NB4 (cell line): ENCODE data around the gene CLMP.

Source experiments
- MYC ChIP-seq: IDR thresholded peaks from 2 replicates; pipeline ENCODE4 v1.6.1; 2011; ENCODE audit warnings: low read depth, low read length
- TF ChIP-seq, protein P1 (sequence below): IDR thresholded peaks from one replicate; pipeline ENCODE4 v1.5.1; 2012; ENCODE audit warnings: low read depth, low read length

- TF ChIP-seq, protein P1, sequence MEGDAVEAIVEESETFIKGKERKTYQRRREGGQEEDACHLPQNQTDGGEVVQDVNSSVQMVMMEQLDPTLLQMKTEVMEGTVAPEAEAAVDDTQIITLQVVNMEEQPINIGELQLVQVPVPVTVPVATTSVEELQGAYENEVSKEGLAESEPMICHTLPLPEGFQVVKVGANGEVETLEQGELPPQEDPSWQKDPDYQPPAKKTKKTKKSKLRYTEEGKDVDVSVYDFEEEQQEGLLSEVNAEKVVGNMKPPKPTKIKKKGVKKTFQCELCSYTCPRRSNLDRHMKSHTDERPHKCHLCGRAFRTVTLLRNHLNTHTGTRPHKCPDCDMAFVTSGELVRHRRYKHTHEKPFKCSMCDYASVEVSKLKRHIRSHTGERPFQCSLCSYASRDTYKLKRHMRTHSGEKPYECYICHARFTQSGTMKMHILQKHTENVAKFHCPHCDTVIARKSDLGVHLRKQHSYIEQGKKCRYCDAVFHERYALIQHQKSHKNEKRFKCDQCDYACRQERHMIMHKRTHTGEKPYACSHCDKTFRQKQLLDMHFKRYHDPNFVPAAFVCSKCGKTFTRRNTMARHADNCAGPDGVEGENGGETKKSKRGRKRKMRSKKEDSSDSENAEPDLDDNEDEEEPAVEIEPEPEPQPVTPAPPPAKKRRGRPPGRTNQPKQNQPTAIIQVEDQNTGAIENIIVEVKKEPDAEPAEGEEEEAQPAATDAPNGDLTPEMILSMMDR: no peak
- TF ChIP-seq MYC: no peak
These were observed 38.4 kb upstream of the CLMP start for GRCh38 chr11:123233280-123233974.
